Endothelial cell of umbilical vein (primary cell): Measurements from ENCODE around the gene MEF2A.

ENCODE experiments used
- CTCF ChIP-seq, 2 donors: IDR thresholded peaks; 1 replicate in 1 of 2; 2 replicates in 1 of 2; pipeline ENCODE4 v1.5.1; 2011; ENCODE audit warnings: low read length in 2 of 2, mild to moderate bottlenecking in 2 of 2, moderate library complexity in 2 of 2, control low read depth in 1 of 2, inconsistent platforms in 1 of 2, low read depth in 1 of 2; ENCODE audit not compliant: insufficient read depth in 1 of 2; ENCODE audit errors: extremely low read depth in 1 of 2
- FOS ChIP-seq: IDR thresholded peaks from 2 replicates; pipeline ENCODE4 v1.6.1; 2011; ENCODE audit warnings: mild to moderate bottlenecking, low read length, moderate library complexity, borderline replicate concordance; ENCODE audit not compliant: insufficient read depth
- JUN ChIP-seq: IDR thresholded peaks from 2 replicates; pipeline ENCODE4 v1.6.1; 2011; ENCODE audit warnings: borderline replicate concordance, low read depth; ENCODE audit not compliant: insufficient read length, insufficient read depth
- MAX ChIP-seq: IDR thresholded peaks from 2 replicates; pipeline ENCODE4 v1.6.1; 2011; ENCODE audit not compliant: insufficient read depth, insufficient read length
- POLR2A ChIP-seq: IDR thresholded peaks from 2 replicates; pipeline ENCODE4 v1.6.1; 2012; ENCODE audit warnings: low read depth, mild to moderate bottlenecking, control low read depth, low read length
- POLR2AphosphoS5 ChIP-seq: IDR thresholded peaks from 2 replicates; pipeline ENCODE4 v1.6.1; 2012; ENCODE audit warnings: low read depth, mild to moderate bottlenecking, control low read depth, low read length, moderate library complexity; ENCODE audit not compliant: insufficient read depth

- TF ChIP-seq POLR2A (no peak), CTCF (IDR thresholded peaks at IDR 0.05; ENCODE audit: extremely low read depth in 1 of 2, insufficient read depth in 1 of 2, low read depth in 1 of 2, low read length in 2 of 2) (no peak), POLR2AphosphoS5 (no peak), JUN (no peak), MAX (no peak), FOS (no peak)
These were observed 8.7 kb downstream of the MEF2A start for GRCh38 chr15:99574502-99574901.
